Islet precursor cell (in vitro differentiated cells): ENCODE measurements around the gene MRPS24.
"Not testable (repeated sequence)": the region's sequence is repeated elsewhere in the genome, so short reads cannot be mapped to it uniquely, and the experiment has no call there.

Experiments
- DNase-seq: peaks from one replicate; pipeline ENCODE4 v3.0.0-alpha.2; 2018

Gene MRPS24

DNA sequence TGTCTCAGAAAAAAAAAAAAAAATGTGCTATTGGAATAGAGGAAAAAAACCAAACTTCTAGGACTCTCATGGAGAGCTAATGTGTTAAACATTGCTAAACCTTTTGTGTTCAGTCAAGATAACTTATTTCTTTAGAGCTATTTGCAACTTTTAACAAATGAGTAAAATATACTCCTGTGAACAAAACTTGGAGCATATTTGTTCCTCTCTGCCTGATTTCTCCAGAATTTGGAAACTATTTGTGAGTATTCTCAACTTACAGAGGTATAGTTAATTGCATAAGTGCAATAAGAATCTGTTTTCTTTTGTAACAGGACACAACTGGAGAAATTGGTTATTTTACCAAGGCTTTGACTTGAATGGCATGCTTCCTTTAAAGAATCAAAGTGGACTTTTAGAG, 38.4 kb downstream of the MRPS24 start:
- DNase-seq, result not testable (repeated sequence)

- DNase-seq, result no peak
Observed at GRCh38 chr7:43825391-43825808, 43.9 kb downstream of the MRPS24 start.

DNA sequence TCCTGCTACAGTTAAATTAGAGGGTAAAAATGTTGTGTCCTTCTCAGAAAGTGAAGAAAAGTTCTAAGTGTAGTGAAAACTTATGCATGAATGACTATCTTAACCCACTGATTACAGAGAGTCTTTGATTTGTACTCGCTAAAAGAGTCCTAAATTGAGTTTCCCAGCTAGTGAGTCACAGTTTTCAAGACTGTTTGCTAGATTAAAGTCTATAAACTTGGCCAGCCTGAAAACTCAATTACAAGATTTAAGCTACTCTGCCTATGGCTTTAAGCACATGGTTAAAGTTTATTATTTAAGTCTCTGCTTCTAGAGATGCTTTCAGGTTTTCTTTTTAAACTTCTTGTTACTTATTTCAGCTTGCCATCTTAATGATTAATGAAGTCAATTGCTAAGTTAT, 44.4 kb downstream of the MRPS24 start:
- DNase-seq, result no peak

GRCh38 chr7:43824513-43824912, 44.8 kb downstream of the MRPS24 start:
- not testable (repeated sequence) for DNase-seq

DNA sequence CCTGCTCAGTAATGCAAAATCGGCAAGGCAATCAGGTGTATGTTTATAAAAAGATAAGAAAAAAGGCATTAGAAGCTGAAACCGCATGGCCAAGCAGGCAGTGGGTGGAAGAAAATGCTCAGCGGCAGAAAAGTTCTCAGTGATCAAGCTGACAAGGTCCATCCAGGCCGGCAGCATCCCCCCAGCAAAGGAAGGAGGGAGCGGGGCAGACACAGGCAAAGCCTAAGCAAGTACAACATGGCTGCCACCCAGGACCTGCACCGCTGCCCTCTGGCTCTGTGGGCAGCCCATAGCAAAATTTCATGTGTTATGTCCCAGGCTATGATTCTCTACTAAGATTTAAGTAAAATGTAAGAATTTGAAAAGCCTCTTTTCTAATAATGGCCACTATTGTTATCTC, 45.4 kb downstream of the MRPS24 start:
- no peak for DNase-seq

DNA sequence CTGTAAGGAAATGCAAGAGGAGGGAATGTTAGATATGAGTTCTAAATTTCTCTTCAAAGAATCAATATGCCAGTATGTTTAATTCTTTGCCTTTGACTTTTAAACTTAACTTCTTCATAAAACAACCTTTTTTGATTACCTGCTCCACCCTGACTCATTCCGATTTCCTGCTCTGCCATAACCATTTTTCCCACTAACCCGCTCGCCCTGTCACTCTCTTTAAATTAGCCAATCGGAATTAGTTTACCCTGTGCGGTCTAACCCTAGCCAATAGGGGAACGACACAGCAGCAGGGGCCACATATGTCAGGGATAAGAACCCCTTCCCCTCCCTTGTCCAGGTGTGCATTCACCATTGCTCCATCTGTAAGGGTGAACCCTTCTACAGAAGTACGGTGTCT, 45.9 kb downstream of the MRPS24 start:
- DNase-seq, result not testable (repeated sequence)
